Stimulated activated CD8-positive, alpha-beta memory T cell treated with anti-CD3 and anti-CD28 coated beads, Interleukin-12 subunit alpha, Interleukin-12 subunit beta, amount 100 ng/mL, for 24 hours (primary cell): ENCODE data around the gene PPM1L.

Source experiments
- DNase-seq: peaks from one replicate; pipeline ENCODE4 v3.0.0-alpha.2; 2020; ENCODE audit errors: extremely low read depth

The PPM1L gene

DNA sequence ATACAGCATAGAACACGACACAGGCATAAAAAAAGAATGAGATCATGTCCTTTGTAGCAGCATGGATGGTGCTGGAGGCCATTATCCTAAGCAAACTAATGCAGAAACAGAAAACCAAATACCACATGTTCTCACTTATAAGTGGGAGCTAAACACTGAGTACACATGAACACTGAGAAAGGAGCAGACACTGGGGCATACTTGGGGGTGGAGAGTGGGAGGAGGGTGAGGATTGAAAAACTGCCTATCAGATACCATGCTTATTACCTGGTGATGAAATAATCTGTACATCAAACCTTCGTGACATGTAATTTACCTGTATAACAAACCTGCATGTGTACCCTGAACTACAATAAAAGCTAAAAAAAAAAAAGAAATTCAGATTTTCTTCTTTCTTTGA, 100.4 kb downstream of the PPM1L start:
- DNase-seq: no peak

DNA sequence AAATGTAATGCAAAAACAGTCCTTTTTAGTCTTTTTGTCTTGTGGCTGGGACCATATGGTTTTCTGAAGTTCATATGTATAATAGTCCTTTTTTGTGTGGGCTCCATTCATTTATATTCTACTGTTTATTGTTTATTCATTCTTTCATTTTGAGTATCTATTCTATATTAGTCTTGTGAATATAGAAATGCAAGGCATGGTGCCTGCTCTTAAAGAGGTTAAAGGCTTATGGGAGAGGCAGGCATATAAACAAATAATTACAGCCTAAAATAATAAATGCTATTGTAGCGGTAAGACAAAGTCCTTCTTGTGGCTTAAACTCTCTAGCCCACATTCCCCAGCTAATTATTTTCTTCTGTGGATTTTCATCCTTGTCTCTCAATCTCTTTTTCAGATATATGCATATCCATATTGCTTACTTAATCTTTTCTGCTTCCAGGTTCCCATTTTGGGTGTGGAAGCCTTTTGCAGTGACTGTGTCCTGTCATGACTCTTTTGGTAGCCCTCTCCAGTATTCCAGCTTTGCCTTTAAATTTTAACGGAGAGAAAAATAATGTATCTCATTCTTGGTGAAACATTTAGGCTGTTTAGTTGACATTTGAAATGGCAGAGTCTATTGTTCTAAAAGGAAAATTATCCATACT, 101.6 kb downstream of the PPM1L start:
- DNase-seq: no peak

DNA sequence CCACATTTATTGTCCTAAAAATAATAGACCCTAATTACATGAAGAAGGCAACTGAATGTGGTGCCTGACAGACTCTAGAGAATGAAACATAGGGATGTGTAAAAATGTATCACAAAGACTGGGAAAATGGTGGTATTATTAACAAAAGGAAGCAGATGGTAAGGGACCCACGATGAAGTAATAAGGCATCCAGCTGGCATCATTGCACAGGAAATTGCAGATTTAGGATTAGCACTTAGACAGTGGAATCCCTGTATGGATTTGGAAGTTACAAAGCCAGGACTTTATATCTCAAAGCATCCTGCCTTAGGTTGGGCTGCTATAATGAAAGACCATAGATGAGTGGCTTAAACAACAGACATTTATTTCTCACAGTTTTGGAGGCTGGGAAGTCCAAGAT, 104.3 kb downstream of the PPM1L start:
- no peak for DNase-seq

DNA sequence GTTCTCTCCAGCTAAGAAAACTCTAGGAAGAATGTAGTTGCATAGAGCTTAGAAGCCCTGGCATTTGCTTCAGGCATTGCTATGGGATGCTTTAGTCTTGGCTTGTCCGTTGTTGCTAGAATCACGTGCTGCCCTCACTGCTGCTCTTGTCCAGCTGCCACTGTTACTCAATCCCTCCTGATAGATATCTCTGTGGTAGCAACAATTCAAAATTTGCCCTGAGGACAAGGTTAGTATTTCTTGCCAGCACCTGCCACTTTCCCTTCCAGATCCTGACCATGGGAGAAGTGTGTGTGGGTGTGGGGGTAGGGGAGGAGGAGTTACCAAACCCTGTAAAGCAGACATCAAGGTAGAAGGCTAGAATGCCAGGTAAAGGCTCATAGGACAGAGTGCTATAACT, 113.8 kb downstream of the PPM1L start:
- DNase-seq: no peak

DNA sequence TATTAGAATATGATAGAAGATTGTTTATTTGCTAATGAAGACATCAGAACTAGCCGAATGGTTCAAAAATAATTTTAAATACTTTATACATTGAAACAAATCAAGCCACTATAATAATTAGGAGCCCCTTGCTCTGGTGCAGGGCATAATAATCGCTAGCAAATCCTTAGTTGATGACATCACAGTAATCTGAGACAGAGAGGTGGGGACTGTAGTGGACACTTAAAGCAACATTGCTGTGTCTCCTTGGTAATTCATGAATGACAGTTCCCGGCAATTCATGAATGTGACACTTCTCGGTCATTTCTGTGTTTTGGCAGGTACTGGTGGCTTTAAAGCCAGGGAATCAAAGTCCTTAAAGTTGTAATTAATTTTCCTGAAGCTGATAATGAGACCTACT, 114.3 kb downstream of the PPM1L start:
- DNase-seq: no peak

DNA sequence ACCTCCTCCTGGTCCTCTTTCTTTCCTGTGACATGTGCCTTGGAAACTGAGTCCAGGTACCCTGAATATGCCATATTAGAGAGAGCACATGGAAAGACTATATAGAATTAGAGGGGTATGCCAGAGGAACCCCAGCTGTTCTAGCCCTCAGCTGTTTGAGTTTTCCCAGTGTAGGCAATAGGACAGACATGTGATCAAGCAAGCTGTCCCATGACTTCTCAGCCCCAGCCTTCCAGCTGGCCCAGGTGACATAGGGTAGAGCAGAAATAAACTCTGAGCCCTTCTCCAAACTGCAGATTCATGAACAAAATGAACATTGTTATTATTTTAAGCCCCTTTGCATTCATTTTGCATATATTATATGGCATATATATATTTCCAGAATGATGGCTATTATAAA, 118.7 kb downstream of the PPM1L start:
- no peak for DNase-seq

DNA sequence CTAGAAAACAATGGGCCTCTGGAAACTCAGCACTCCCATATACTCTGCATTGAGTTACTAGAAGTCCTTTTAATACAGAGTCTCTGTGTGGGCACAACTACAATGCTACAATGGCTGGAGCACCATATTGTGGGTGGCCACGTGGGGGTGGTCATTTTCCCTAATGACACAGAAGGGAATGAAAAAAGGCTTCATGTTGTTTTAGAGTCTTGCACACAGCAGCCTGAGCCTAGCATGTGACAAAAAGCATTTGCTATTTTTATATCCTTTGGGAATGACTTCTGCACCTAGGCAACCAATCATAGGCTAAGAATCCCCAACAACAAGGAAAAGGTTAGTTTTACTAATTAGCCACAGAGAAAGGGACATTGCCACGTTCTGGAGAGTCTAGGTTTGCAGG, 120.6 kb downstream of the PPM1L start:
- DNase-seq: no peak

DNA sequence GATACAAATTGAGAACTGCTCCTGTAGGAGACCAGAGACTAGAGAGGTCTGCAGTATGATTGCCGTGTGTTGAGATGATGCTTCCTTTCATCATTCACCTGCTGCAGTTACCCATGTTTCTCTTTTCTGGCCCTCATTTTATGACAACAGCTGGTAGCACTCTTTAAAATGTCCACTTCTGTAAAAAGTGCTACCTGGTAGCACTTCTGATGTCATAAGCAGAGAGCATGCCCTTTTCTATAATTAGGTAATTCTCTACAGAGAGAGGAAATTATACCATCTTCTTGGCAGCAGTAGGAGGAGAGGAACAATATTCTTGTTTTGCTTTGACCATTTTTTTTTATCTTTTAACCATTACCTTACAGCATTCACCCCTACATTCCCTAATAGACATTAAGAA, 123.8 kb downstream of the PPM1L start:
- DNase-seq: no peak

DNA sequence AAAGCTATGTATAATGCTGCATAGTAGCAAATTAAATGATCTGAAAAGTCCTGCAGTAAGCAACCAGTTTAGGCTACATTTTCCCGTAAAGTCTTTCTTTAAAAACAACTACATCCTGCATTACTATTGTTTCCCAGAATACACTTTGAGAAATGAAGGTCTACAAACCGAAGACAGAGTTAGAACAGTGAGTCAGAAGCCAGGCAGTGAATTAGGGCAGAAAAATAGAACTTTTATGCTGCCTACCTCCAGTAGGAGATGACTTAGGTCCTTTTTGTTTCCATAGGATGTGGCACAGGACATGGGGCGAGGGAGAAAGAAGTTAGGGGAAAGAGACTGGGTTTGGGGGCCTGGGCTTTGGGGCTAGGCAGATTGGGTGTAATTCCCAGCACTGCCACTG, 127.3 kb downstream of the PPM1L start:
- DNase-seq: no peak

DNA sequence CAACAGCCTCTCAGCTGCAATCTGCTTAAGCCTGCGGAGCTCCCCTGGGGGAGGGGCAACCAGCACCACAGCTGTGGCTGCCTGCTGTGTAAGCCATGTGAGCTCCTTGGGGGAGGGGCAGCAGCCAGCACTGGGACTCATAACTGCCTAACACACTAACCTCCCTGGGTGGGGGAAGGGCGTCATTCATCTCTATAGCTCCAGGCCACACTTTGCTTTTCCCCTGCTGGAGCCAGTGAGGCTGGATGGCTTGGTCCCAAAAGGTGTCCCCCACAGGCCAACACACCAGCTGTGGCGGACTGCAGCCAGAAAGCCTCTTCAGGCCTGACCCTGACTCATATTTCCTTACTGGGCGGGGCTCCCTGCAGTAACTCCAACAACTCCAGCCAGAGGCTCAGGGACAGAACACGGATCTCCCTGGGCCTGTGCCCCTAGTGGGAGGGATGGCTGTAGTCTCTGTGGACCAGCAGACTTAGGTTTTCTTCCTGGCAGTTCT, 129.8 kb downstream of the PPM1L start:
- no peak for DNase-seq

DNA sequence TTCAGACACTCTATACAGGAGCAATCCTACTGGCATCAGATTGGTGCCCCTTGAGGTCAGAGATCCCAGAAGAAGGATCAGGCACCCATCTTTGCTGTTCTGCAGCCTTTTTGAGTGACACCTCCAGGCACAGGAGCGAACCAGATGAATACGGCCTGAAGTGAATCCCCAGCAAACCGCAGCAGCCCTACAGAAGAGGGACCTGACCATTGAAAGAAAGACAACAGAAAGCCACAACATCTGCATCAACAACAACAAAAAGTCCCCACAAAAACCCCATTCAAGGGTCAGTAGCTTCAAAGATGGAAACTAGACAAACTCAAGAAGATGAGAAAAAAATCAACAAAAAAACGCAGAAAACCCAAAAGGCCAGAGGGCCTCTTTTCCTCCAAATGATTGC, 130.4 kb downstream of the PPM1L start:
- no peak for DNase-seq

DNA sequence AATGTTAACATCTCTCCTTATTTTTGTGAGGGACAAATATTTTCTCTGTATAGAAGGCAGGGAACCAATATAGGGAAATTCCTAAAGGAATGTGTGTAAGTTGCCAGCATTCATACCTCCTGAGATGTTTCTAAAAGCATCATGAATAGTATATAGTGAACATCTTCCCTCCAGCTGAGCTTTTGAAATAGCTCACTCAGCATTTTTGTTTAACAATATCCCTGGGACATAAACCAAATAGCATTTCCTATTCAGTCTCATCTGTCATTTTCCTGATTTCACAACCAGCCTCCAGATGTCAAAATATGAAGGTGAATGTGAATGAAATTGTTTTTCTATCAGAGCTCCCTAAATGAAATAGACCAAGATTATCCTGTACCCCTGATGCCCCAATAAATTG, 137.2 kb downstream of the PPM1L start:
- DNase-seq: no peak

DNA sequence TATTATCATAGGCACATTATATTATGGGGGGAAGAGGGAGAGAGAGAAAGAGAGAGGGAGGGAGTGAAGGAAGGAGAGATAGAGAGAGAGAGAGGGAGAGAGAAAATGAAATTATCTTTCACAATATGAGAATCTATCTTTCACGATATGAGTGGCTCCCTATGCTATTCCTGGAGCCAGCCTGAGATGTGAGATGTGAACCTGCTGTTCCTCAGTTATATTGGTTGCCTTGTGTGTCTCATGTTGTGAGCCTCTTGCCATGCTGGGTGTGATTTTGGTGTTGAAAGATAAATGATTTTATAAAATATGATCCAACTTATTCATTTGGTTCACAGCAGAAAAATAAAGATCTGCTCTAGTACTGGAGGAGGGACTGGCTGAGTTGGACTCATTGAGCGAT, 148.7 kb downstream of the PPM1L start:
- no peak for DNase-seq

DNA sequence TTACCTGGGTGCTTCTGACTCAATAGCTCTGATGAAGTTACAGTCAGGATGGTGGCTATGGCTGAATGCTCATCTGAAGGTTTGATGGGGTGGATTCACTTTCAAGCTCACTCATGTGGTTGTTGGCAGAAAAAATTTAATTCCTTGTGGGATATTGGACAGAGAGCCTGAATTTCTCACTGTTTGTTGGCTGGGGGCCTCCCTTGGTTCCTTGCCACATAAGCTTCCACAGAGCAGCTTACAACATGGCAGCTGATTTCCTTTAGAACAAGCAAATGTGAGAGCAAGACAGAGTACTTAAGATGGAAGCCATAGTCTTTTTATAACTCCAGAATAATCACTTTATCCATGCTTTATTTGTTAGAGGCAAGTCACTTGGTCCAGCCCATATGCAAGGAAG, 150.6 kb downstream of the PPM1L start:
- DNase-seq: no peak

DNA sequence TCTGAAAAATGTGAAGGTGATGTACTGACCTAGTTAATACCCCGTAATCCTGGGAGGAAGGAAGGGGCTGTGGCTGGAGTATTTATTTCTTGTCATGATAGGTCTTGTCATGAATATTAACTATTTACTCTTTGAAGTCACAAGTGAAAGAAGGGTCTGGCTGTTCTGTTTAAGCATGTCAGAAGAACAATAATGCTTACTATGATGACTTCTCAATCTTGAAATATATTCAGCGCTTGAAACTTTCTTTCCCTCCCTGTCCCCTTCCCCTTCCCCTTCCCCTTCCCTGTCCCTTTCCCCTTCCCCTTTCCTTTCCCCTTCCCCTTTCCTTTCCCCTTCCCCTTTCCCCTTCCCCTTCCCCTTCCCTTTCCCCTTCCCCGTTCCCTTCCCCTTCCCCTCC, 153.9 kb downstream of the PPM1L start:
- DNase-seq: no peak

DNA sequence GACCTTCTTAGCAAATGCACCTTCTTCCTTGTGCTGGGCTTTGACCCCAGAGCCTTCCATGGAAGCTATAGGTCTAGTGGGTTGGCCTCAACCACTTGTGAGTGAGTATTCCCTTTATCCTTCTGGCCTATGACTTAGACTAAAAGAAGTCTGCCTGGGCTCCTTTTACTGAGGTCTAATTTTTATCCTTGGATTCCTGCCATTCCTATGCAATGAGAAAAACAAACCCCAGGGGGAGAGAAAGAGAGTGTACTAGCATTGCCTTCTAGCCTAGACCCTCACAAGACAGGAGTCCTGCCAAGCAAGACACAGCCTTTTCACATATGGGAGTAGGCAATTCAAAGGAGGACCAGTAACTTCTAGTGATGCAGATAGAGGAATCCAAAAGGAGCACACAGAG, 155.4 kb downstream of the PPM1L start:
- no peak for DNase-seq

DNA sequence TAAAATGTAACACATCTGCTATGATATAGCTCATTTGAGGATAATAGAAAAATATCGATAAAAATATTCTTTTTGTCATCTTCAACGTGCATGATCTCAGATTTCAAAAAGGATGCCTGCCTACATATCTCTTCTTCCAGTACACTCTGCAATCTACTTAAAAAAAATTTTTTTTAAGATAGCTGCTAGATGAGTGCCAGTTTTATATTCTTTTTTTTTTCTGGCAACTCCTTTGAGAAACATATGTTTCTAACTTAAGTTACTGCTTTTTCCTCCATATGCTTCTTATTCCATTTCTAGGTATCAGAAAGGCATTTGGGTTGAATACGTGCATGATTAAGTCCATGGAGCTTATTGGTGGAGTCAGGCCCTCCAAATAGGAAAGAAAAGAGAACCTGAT, 160.4 kb downstream of the PPM1L start:
- DNase-seq: no peak

DNA sequence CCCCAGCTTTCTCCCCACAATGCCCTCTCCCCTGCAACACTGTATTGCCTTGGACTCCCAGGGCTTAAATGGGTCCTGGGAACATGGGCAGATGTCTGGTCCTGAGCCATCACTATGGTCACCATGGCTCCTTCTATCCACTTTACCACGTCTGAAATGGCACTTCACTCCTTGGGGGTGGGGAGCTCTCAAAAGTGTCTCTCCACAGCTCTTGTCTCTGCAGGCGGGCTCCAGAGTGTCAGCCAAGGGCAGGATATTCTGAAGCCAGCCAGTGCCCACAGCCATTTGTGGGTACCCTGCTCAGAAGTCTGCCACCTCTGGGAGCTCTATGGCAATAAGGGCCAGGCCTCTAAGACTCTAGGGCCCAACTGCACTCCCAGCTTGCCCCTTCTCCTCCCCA, 163.9 kb downstream of the PPM1L start:
- no peak for DNase-seq

DNA sequence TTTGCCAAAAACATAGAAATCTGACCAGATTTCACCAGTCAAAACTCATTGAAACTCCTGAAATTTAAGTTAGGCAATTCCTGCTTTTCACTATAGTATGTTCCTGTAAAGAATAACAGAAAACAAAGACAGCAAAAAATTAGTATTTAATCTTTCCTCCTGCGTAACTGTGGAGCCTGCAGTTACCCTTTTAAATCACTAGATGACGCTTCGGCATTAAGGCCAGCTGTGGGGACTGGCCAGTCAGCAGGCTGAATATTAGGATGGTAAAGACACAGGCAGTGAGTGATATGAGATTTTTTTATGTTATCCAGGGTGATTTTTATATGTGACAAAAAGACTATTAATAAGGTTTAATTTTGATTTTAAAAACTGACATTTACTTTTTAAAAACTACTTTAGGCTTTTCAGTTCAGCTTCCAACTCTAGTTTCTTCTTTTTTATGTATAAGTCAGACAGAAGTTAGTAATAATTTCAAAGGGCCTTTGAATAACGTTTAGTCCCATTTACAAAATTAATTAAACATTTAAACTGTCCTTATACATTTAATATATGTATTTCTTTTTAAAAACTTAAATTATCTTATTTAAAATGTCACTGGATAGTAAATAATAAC, 165.1 kb downstream of the PPM1L start:
- DNase-seq: no peak

DNA sequence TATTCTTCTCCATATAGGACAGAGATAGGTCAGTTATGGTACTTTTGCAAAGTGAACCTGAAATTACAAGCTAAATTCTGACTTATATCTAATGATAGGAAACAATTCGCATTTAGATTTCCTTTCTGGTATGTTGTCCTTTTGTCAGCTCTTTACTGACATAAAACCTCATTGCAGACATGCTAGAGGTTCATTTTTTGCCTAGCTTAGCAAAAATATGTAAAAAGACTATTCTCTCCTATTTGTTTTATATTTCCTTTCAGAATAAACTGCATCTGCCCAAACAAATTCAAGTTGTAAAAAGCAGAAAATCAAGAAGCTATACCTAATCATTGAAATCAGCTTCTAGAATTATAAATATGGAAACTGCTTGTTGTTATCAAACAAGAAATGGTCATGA, 168.7 kb downstream of the PPM1L start:
- DNase-seq: no peak

DNA sequence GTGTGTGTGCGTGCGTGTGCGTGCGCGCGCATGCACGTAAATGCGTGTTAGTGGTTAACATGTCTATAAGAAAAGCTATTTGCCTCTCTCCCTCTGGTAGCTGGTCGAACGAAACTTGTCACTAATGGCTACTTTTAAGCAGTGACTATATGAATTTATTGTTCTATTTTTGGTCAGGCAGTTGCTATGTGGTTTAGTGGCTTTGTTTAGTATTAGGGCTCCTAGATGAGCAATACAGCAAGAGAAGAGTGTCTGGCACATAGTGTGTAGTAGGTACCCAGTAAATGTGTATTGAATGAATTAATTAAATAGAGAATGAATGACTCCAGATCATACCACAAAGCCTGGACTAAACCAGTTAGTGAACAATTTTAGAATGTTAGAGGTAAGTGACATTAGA, 171.6 kb downstream of the PPM1L start:
- no peak for DNase-seq

DNA sequence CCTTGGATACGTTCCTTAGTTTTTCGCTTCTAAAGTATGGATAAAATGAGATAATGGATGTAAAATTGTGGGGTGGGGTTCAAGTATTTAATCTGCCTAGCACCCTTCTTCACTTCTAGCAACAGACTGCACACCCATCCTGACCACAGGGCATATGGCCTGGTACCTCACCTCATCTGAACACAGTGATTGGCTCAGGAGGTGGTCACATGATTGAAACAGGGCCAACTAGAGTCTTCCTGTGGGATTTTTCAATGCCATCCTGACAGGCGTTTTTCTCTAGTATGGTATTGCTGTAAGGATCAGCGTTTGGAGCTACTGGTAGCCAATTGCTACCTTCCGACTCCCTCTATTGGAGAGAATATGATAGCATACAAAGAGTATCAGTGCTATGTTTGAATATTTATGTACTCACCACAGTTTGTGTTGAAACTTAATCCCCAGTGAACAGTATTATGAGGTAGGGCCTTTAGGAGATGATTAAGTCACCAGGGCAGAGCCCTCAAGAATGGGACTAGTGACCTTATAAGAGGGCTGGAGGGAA, 172.2 kb downstream of the PPM1L start:
- DNase-seq: no peak

DNA sequence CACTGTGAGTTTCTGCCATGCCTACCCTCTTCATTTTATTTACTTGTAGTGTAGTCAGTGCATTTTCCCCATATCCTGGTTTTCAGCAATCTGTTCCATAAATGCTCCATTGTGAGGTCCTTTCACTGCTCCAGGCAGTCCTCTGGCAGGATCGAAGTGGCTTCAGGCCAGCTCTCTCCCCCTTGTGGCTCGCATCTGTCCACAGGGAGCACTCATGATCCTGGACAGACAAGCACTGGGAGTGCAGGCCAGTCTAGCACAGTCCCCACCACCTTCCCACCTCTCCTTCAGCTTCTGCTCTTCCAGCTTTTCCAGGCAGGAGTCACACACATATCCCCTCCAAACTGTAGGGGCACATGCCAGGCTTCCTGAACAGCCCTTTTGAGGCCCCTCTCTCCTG, 173.6 kb downstream of the PPM1L start:
- no peak for DNase-seq

DNA sequence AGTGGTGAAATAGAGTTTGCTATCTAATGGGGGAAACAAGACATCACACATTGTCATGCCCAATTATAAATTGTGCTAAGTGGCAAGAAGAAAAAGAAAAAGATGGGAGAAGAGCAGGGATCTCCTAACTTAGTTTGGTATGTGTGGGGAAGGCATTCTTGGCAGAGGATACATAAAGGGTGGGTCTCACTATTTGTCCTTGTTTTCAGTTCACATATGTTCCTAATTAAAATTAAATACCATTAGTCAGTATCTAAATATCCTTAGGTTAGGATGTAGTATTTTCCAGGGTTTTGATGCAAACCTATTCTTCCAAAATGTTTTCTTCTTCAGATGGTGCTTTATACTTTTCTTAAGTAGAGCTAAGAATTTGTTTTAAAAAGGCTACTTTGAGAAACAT, 175.4 kb downstream of the PPM1L start:
- no peak for DNase-seq
